Measurements from ENCODE around the gene EPHB3.

The EPHB3 gene

DNA sequence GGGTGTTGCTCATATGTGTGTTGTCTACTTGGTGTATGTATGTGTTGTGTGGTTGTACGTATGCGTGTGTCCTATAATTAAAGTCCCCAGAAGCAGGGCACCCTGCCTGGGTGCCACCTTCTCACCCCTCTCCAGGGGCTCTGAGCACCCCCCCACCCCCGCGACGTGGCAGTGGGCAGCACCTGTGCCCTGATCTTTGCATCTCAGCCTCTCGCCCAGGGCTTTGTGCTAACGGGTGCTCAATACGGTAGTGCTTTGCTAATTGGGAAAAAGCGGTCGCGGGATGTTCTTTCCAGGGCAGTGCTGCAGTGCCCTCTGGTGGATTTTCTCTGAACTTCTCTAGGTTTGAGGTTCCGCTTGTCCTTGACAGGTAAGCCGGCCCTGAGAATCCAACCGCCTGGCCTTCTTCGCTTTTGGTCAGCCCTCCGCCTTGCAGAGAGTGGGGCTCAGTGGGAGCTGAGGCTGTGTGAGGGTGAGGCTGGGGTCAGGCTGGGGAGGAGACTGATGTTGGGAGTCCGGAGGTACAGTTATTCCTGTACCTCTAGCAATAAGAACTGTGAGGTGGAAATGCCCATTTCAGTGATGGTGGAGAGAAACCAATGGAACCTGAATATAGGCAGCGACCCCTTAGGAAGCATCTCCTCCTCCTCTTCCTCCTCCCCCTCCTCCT, 17.6 kb upstream of the EPHB3 start:
- DNase-seq: peak; percentile 72

GRCh38 chr3:184544513-184544861, 17.1 kb upstream of the EPHB3 start:
- DNase-seq: no peak

DNA sequence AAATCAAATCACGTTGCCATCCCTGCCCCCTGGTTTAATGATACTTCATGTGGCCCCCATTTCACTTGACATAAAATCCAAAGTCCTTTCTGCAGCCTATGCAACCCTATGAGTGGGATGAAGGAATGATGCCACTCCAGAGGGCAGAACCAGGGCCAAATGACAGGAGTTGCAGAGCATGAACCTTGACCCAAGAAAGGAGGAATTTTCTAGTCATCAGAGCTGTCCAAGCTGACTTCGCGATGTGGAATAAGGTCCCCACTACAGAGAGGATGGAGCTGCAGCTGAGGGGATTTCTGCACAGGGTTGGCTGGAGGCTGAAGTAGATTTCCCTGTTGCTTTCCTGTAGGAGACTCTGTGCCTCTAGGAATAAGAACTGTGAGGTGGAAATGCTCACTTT, 15.8 kb upstream of the EPHB3 start:
- DNase-seq: no peak

- DNase-seq: no peak
Measured at GRCh38 chr3:184546252-184546651, 15.3 kb upstream of the EPHB3 start.

DNA sequence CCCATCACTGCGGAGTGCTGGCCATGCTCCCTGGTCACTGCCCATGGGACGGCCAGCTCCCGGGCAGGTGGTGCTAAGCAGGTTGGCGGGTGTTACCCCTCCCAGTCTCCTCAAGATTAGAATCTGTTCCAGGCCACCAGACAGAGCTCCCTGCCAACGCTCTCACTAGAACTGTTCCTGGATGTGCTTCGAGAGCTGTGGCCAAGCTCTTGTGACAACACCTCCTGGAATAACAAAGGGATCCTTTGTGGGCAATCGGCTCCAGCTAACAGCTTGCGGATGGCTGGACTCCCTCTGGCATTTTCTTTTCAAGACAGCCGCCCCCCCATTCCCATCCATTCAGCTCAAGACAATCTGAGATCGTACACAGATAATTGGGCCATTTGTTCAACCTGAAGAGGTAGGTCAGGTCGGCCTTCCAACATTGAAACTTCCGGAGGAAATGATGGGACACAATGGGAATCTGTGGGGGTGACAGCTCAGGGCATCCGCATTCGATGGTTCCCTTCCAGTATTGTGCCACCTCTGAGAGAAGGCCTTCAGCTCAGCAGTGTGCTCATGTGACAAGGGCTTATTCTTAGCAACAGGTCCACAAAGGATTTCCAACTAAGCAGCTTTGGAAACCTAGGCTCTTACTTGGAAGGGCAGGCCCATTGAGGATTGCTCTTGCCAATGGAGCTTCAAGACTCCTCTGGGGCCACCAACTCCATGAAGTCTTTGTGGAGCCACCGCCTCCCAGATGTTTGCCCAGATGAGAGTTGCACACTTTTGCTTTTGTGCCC, 11.6 kb upstream of the EPHB3 start:
- no peak for DNase-seq

DNA sequence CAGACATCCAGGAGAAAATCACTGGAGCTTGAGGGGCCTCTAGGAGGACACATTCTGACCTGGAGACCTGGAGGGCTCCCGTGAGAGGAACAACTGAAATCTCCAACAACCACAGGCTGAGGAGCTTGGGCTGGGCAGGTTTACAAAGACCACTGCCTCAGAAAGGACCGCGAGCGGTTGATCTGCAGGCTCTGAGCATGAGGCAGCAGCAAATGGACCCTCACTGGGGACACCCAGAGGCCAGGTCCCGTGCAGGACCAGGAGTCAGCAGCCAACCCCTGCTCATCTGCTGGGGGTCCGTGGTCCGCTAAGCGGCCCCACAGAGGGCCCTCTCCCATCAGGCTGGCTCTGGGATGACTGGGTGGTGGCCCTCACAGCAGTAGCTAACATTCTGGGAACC, 10.5 kb upstream of the EPHB3 start:
- no peak for DNase-seq

- no peak for DNase-seq
Measured at GRCh38 chr3:184551614-184552256, 9.8 kb upstream of the EPHB3 start.

GRCh38 chr3:184552296-184552695, 9.3 kb upstream of the EPHB3 start:
- DNase-seq: no peak

DNA sequence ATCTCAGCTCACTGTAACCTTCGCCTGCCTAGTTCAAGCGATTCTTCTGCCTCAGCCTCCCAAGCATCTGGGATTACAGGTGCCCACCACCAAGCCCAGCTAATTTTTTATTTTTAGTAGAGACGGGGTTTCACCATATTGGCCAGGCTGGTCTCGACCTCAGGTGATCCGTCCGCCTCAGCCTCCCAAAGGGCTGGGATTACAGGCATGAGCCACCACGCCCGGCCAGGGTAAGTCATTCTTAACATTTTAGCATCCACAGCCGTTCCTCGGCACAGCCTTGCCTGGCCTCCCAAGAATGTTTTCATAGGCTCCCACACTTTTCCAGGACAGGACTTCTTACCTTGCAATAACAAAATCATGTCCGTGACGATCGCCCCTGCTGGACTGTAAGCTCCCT, 8.7 kb upstream of the EPHB3 start:
- no peak for DNase-seq

DNA sequence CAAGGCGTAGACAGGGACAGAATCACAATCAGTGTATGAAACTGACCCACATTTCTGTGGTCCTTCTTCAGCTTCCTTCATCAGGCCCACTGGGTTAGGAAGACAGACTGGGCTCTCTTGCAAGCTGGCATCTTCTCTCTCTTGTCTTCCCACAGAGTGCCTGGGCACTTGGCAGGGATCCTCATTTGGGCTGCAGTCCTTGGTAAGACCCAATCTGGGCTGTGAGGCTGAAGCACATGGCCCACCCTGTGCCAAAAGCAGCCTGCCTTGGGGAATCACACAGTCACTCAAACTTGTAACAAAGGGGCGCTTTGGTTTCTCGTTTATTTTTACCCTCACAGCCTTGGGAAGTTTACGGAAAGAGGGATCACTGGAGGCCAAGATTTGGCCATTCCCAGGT, 8.2 kb upstream of the EPHB3 start:
- no peak for DNase-seq

DNA sequence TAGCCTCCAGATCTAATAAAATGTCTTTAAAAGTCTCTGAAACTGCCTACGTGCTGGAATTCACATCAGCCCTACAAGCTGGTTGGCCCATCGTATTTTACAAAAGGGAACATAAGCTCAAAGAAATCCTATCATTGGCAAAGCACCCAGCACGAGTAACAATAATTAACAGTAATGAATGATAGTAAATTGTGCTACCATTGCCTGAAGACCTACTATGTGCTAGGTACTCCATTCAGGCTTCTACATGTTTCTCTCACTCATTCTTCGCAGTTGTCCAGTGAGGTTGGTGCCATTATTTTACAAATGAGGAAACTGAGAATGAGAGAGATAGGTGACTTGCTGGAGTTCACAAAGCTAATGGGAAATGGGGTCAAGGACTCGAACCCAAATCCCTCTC, 7.1 kb upstream of the EPHB3 start:
- DNase-seq: no peak

- no peak for DNase-seq
Measured at GRCh38 chr3:184556582-184557347, 4.8 kb upstream of the EPHB3 start.

DNA sequence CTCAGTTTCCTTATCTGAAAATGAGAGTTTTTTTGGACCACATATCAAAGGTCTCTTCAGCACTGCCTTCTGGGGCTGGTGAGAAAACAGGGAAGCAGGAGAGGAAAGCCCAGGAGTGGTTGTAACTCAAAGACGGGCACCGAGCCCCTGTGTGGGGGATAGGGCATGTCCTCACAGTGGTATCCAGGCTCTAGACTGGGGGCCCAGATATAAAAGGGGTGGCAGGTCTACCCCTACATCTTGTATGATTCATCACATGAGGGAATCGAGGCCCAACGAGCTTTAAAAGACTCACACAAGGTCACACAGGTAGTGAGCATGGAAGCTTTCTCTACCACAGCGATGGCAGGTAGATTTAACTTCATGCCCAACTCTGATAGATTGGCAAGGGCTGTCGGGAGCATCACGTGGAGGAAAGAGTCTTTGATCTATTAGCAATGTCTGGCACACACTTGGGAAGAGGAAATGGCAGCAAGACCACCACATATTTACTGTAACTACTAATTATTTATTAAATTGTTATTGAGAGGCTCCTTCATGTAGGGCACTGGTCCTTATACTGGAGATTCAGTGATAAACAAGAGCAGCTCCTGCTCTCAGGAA, 4.1 kb upstream of the EPHB3 start:
- DNase-seq: no peak

DNA sequence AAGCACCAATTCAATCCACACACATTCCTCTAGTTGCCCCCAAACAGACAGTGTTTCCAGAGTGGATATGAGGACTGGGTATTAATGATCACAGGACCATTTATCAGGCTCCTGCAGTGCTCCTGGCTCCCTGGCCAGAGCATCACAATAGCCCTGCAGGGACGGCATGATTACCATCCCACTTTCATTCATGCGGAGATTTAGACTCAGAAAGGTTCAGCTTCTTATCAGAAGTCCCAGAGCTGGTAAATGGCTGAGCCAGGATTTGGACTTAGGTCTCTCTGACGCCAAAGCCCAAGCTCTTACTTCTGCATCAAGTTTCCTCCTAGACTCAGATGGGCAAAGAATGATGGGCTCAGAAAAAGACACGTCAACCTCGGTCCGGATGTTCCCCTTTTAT, 2.9 kb upstream of the EPHB3 start:
- no peak for DNase-seq

GRCh38 chr3:184559336-184559735, 2.2 kb upstream of the EPHB3 start:
- no peak for DNase-seq

GRCh38 chr3:184560531-184560930, 1.1 kb upstream of the EPHB3 start:
- DNase-seq: no peak

- no peak for DNase-seq
Measured at GRCh38 chr3:184561913-184562877, 610 bp downstream of the EPHB3 start.

DNA sequence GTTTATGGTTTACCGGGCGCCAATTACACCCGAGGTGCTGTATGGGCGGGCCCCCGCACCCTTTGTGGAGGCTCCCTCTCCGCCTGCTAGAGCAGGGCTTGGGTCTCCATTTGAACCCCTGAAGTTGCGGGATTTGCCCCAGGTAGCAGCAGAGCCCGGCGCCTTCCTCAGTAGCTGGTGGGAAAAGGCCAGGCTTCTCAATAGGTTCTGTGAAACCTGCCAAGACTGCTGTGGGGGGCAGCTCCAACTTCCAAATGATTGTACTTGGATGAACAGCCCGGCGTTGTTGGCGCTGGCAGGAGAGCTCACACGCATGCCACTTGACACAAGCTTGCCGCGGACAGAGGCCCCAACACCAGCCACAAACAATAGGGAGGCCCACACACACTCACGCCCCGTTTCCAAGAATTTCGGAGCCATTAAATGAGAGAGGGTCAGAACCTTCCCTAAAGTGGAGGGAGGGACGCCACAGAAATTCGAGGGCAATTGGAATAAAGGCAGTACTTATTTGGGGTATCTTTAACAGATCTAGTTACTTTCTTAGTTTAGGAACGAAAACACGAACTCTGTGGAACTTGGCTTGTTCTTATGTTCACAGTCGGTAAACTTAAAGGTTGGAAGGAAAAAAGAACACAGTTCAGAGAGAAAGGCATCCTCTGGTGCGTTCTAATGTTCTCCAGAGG, 1.4 kb downstream of the EPHB3 start:
- no peak for DNase-seq

DNA sequence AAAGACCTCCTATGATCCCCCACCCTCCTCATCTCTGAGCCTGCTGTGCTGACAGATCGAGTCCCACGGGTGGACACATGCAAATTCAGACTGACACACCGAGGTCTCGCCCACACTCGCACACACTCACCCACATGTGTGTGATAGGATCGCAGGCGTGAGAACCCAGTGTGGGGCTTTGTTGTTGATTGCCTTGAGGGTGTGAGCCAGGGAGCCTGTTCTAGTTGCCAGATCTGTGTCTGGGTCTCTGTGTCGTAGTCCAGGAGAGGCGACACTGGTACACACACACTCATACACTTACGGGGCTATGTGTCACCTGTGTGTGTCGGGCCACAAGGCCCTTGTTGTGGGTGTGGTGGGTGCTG, 2.0 kb downstream of the EPHB3 start:
- no peak for DNase-seq

DNA sequence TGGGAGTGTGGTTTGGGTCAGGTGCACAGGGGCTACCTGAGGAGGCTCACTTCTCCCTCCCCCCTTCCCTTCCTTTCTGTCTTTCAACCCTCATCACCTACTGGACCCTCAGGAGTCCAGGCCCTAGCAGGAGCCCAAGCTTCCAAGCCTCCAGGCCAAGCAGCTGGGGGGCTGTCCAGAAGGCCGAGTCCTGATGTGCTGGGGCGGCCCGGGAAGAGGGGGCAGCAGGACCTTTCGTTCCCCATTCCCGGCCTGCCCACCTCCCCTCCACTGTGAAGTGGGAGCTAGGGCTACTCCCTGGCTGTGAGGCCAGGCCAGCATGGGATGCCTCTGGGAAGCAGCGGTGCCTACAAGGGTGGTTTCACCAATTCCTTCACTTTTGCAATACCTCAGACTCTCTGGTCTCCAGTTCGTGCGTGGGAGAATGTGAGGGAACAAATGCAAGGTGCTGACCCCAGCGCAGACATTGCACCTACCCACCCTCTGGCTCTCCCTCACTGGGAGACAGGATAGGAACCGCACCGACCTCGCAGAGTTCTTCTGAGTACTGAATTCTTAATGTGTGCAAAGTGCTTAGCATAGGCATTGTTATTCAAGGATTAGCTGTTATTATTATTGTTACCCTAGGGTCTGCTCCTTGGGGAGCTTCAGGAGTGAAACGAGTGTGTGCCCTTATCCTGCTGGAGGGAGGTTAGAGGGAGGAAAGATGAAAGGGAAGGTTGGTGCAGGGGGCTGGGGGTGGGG, 2.5 kb downstream of the EPHB3 start:
- DNase-seq: no peak
